ENCODE data around the gene SPATA31C1.

The SPATA31C1 gene

DNA sequence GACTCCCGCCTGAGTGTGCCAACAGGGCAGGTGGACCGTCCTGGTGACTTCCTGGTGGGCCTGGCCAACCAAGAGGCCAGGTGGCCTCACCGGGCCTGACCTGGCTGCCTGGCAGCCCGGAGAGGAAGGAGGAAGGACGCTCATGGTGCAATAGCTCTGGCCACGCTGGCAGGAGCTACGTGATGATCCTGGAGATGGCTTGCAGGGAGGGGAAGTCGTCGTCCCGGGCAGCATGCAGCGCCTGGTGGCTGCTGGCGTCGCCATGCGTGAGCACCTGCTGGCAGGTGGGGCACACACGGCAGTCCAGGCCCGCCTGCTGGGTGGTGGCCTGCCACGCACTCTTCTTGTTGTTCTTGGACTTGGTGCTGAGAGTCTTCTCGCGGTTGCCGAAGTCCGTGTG lies 26.3 kb downstream of the SPATA31C1 start:
- in situ Hi-C loops (cut with MboI; ENCODE audit: low pct_unique_long_range_greater_than_20kb, low sequenced_read_pairs, unreplicated experiment) = no loop called here
- no peak for TF ChIP-seq CTCF (IDR thresholded peaks at IDR 0.05; ENCODE audit: extremely low read depth, insufficient read depth, missing control alignments)
- DNase-seq (ENCODE audit: low spot score) = no peak

GRCh38 chr9:87944682-87945081 lies 26.9 kb downstream of the SPATA31C1 start:
- no peak for TF ChIP-seq CTCF (IDR thresholded peaks at IDR 0.05; ENCODE audit: extremely low read depth, insufficient read depth, missing control alignments)
- DNase-seq (ENCODE audit: low spot score) = no peak
- in situ Hi-C loops (cut with MboI; ENCODE audit: low pct_unique_long_range_greater_than_20kb, low sequenced_read_pairs, unreplicated experiment) = no loop called here

- no peak for TF ChIP-seq CTCF (IDR thresholded peaks at IDR 0.05; ENCODE audit: extremely low read depth, insufficient read depth, missing control alignments)
- in situ Hi-C loops (cut with MboI; ENCODE audit: low pct_unique_long_range_greater_than_20kb, low sequenced_read_pairs, unreplicated experiment) = no loop called here
- DNase-seq (ENCODE audit: low spot score) = no peak
These were observed 32.5 kb downstream of the SPATA31C1 start for GRCh38 chr9:87950296-87950695.

- peak; percentile 43 for DNase-seq (ENCODE audit: low spot score)
- in situ Hi-C loops (cut with MboI; ENCODE audit: low pct_unique_long_range_greater_than_20kb, low sequenced_read_pairs, unreplicated experiment) = no loop called here
- TF ChIP-seq CTCF (IDR thresholded peaks at IDR 0.05; ENCODE audit: extremely low read depth, insufficient read depth, missing control alignments) = peak; percentile 53
These were observed 33.2 kb downstream of the SPATA31C1 start for GRCh38 chr9:87950765-87951488.

DNA sequence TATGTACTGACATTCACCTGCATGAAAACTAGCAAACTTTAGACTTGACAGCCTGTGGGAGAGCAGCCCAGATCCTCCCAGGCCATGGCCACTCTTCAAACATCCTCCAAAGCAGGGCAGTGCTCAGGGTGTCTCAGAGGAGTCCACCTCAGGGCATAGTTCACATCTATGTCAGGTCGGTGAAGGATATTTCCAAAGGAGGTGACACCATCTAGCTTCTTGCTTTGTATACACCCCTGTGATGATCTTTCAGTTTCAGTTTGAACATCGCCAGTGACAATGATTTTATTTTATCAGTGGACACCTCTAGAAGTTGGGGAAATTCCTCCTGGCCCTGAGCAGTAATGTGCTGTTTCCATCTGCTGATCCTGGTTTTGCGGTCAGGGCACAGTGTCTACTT lies 36.5 kb downstream of the SPATA31C1 start:
- in situ Hi-C loops (cut with MboI; ENCODE audit: low pct_unique_long_range_greater_than_20kb, low sequenced_read_pairs, unreplicated experiment) = no loop called here
- TF ChIP-seq CTCF (IDR thresholded peaks at IDR 0.05; ENCODE audit: extremely low read depth, insufficient read depth, missing control alignments) = no peak
- DNase-seq (ENCODE audit: low spot score) = no peak

GRCh38 chr9:87957839-87958238 lies 40.1 kb downstream of the SPATA31C1 start:
- no peak for DNase-seq (ENCODE audit: low spot score)
- in situ Hi-C loops (cut with MboI; ENCODE audit: low pct_unique_long_range_greater_than_20kb, low sequenced_read_pairs, unreplicated experiment) = no loop called here
- no peak for TF ChIP-seq CTCF (IDR thresholded peaks at IDR 0.05; ENCODE audit: extremely low read depth, insufficient read depth, missing control alignments)
